ENCODE data around the gene PRLHR.
"Not testable (repeated sequence)": the region's sequence is repeated elsewhere in the genome, so short reads cannot be mapped to it uniquely, and the experiment has no call there.

Gene PRLHR

DNA sequence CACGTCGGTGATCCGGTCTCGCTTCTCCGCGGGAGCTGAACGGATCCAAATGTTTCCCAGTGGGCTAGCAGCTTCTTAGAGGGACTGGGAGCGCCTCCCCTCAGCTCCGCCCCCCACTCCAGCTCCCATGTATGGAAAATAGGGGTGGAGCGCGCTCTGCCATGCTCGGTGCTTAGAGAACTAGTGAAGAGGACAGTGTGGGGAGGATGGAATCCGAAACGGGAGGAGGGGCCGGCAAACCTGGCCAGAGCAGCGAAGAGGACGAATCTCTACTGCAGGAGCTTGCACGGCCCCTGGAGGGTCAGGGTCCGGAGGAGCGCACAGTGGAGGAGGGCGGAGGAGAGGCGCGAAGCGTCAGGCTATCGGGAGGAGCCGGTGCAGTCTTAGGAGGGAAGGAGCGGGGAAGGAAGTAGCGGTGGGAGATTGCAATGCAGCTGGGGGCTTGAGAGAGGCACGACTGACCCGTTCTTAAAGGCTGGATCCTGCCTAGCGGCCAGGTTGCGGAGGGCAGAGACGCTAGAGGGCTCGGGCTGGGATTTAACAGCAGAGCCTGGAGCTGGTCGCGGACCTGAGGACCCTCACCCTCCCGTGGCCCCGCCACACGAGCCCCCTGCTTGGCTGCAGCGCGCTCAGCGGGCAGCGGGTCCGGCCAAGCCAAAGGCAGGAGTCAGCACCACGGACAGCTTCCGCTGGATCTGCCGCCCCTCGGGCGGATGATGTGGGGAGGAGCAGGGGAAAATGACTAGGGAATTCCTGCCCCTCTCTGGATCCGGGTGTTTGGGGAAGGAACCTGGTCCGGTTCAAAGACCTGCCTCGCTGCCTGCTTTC, at the start of gene PRLHR:
TSS of gene PRLHR (minus strand) at position 51 of the 828 bp plus-strand sequence. CDS start 404 bp downstream, outside the sequence.
- DNase-seq (ENCODE audit: low read depth, low spot score) = peak; percentile 90

DNA sequence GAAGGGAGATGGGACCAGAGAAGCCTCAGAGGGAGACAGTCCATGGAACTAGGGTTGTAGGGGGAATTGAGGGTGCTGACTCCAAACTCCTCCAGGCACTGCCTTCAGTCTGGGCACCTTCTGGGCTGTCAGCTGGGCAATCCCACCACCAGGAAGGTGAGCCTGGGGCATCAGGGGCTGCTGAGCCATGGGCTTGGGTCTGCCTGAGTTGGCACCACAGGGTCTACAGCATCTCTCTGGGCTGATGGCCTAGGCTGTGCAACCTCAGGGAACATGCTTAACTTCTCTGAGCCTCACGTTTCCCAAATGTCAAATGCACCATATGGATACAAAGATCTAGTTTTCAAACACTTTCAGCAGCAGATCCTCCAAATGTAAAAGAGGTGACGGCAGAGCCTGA, 46.8 kb upstream of the PRLHR start:
- no peak for DNase-seq (ENCODE audit: low read depth, low spot score)

DNA sequence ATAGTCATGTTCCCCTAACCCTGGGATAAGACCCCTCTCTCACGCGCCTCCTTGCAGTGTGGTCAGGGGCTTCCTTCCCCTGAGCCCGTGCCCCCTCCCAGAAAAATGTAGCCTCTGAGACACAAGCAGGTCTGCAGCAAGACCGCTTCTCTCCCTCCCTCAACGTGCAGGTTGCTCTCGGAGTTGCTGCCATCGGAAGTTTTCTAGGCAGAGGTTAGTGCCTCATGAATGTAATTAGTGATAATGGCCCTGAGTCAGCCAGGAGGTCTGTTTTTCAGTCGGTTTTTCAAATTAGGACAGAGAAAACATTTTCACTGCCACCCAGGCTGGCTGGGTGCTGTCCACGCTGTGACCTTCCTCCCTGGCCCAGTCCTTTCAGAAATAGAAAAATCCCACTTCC, 43.2 kb upstream of the PRLHR start:
- no peak for DNase-seq (ENCODE audit: low read depth, low spot score)

DNA sequence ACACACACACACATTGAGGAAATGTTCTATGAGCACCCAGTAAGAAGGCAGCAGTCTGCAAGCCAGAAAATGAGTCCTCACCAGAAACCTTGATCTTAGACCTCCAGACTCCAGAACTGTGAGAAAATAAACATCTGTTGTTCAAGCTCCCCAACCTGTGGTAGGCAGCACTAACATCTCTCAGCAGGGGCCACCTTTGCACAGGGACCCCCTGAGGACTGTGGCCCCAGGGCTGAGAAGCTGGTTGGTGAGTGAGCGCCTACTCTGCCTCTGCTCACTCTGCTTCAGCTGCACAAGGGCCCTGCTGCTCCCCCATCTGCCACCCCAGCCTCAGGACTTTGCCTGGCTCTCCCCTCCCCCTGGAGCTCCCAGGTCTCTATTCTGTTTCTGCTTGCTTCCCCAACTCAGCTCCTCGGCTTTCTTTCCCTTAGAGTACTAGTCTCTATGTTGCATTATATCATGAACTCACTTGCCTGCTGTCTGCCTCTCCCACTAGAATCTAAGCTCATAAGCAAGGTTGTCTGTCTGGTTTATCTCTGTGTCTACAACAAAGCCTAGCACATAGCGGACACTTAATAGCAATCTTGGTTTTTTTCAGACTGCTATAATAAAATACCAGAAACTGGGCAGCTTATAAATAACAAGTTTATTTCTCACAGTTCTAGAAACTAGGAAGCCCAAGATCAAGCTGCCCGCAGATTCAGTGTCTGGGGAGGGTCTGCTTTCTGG, 40.4 kb upstream of the PRLHR start:
- DNase-seq (ENCODE audit: low read depth, low spot score) = peak; percentile 12

DNA sequence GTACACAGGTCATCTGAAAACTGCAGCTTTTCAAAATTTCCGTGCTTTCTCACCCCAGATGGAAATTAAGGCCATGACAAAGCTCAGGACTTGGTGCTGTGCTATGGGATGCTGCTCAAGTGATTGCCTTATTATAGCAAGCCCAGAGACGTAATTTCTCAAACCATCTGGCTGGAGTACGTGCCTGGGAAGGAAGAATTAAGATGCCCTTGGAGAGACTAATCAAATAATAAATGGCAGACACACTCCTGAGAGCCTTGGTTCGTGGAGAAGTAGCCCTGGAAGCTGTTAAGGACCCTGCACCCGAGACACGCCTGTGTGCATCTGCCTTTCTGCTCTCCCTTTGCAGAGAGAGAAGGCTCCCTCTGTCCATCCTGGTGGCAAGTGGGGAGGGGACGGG, 38.3 kb upstream of the PRLHR start:
- no peak for DNase-seq (ENCODE audit: low read depth, low spot score)

DNA sequence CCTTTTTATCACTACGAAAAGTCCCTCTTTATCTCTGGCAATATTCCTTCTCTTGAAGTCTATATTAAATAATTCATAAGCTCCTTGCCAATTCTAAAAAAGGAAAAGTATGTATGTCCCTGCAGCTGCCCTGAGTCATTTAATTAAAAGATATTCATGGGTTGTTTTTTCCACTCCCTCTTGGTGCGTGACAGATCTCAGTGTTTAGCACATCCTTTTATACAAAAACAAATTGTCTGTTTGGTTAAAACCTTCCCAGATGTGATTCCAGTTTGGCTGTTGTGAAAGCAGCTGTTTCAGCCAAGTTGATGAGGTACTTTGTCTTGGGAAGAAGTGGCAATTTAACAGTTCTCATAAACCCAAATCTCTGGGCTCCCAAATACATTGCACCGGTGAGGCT, 33.8 kb upstream of the PRLHR start:
- DNase-seq (ENCODE audit: low read depth, low spot score) = no peak

DNA sequence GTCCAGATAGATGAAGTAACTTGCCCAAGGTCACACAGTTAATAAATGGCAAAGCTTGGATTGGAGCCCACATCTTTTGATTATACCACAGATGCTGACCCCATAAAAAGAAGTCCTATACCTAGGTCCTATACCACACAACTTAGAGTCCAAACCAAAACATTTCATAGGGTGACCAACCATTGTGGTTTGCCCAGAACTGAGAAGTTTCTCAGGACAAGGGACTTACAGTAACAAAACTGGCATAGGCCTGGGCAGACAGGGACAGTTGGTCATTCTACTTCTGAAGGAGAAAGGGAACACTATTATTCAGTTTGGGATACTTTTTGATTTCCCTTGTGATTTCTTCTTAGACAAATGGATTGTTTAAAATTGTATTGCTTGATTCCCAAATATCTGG, 32.9 kb upstream of the PRLHR start:
- DNase-seq (ENCODE audit: low read depth, low spot score) = no peak

DNA sequence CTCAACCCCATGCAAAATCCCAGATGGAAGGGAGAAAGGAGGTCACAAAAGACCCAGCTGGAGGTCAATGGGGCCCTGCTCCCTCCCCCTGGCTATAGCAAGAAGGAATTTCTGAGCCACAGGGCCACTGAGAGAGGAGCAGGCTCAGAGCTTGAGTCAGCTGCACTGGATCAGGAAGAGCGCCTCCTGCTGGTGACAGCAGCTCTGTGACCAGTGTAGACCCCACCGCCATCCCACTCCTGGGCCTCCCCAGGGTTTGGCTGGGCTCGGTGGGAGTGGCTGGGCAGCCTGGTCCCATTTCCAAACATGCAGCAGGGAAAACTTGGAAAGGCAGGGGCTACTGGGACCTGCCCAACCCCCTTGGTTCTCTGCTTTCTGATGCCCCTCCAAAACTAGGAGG, 31.5 kb upstream of the PRLHR start:
- DNase-seq (ENCODE audit: low read depth, low spot score) = peak; percentile 26

DNA sequence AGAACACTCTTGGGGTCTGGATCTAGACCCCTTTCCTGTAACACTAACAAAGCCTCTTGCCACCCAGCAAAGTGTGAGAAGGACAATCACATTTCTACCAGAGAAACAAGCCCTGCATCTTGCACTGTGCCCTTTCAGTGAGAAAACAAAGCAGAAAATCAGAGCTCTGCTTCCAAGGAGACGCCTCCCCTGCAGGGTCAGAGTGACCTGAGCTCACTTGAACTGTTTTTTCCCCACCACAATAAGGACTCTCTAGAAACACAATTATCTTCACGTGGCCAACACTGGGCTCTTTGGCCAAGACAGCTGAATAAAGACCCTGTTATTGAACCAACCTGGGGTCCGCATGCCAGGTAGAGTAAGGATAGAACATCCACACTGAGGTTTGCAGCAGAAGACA, 30.1 kb upstream of the PRLHR start:
- no peak for DNase-seq (ENCODE audit: low read depth, low spot score)

DNA sequence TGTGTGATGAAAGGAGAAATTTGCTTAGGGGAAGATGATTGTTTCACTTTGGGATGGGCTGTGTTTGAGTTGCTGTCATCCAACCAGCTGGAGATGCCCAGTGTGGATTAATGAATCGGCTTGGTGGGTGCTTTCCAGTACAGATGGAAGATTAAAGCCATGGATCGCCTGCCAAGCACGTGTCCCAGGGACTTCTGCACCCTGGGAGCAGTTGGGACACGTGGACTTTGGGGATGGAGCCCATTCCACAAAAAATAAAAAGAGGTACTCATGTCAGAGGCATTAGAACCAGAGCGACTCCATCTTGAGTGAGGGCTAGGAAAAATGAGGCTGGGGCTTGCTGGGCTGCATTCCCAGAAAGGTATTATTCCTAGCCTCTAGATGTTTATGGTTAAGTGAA, 29.3 kb upstream of the PRLHR start:
- DNase-seq (ENCODE audit: low read depth, low spot score) = no peak

DNA sequence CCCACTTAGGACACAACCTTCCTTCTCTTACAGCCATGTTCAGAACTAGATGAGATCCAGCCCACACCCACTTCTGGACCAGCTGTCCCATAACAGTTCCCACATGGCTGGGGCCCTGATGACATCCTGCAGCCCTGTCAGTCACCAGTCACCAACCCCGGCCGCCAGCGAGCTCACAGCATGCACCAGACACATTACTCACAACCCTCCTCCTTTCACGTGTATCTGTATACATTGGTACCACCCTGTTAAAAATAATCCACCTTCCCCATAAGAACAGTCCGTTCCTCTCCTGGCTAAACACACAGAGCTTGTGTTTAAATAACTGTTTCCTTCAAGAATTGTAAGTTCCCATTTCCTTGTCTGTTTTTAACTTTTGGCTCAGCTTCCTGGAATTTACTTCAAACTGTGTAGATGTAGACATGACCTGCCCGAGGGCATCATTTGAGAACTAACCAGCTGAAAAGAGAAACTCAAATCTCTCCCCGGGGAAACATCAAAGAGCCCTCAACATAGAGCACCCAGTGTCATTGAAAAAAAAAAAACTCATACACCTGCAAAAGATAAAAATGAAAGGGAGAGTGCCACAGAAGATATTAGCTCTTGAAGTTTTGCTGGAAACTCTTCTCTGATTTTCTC, 26.0 kb upstream of the PRLHR start:
- DNase-seq (ENCODE audit: low read depth, low spot score) = peak; percentile 44

DNA sequence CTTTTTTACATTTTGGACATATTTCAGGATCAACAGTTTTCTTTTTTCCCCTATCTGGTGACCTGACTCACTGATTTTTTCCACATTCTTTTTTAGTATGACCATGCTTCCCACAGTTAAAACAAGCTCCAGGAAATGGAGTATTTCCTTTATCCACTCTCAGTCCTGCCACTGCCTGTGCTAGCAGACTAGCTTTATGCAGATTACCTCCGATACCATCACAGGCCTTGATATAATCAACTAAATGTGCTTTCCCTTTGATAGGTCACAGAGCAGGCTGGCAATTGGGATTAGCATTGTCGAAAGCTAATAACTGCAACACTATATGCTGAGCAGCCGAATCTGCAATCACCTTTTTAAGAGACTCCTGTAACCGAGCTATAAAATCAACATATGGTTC, 18.4 kb upstream of the PRLHR start:
- not testable (repeated sequence) for DNase-seq (ENCODE audit: low read depth, low spot score)

DNA sequence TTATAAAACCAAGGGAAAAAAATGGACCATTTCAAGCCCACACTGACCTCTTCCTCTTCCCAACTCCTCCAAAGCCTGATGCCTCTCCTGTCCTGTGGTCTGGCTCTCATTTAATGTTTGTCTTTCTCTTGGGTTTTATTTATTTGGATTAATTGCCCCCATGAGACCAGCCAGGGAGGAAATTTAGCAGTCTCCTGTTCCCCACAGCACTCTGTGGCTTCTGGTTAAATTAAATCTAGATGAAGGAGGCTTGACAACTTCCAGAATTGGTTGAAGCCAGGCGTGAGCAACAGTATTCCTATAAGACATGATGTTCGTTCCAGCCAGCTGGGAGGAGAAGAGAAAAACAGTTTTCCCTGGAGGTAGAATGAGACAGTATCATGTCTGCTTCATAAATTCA, 15.1 kb upstream of the PRLHR start:
- no peak for DNase-seq (ENCODE audit: low read depth, low spot score)

DNA sequence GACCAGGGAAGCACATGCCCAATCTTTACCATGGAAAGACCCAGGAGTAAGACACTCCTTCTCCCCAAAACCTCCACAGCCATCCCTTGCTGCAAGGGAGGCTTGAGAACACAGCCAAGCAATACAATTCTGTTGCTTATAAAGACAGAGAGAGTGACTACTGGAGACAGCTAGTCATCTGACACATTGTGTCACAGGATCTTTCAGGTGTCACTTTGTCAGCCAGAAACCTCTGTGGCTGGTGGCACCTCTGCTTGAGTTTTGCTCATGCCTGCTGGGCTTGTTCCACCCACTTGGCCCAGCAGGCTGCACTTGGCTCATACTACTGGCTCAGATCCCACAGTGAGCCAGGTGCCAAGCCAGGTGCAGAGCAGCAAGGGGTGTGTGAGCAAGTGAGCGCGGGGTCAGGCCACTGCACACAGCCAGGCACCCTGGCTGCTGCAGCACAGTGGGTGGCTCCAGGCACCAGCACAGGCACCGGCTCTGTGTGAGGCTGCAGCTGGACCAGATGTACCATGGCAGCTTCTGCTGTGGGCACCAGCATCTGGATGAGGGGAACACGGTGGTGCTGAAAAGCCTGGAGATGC, 12.4 kb upstream of the PRLHR start:
- DNase-seq (ENCODE audit: low read depth, low spot score) = no peak

DNA sequence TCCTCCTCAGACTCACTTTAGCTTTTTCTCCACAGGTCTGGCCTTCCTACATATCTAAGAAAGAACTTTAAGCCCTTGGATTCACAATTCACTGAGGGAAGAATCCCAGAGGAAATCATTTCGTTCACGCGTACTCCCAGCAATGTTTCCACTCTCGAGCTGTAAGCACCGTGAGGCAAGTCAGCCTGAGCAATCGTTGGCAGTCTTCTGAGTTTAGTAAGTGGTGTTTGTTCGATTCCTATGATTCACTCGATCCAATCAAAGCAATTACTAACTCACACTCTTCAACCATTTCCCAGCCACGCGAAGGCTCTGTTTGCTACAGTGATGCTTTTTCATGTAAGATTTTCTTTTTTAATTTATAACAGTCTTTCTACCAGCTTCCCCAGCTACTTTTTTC, 10.2 kb upstream of the PRLHR start:
- no peak for DNase-seq (ENCODE audit: low read depth, low spot score)

DNA sequence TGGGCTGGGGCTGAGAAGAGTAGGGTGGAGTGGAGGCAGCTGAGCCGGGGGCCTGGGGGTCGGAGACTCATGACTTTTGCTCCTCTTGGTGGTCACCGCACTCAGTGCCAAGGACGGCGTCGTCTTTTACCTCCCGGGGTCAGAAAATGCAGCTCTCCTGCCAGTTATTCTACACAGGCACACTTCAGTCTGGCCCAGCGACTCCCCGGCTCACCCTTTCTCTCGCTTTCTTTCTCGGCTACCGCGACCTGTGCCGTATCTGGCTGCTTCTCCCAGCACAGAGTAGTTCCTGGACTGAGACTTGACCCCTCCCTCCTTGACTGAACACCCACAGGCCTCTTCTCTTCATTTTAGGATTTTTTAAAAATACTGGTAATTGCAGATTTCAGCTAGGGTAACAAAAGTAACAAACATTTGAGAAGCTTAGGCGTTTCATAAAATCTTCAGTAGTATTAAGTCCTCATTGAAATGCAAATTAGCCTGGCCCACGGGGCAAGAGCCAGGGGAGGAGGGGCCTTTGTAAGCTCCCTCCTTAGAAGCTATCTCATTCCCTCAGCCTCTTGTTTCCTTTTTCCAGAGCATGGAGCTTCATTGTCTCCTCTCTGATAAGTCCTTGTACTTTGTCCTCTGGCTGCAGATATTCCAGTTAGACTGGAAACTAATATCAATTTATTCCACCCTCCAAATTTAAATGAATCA, 1.1 kb upstream of the PRLHR start:
- peak; percentile 29 for DNase-seq (ENCODE audit: low read depth, low spot score)

DNA sequence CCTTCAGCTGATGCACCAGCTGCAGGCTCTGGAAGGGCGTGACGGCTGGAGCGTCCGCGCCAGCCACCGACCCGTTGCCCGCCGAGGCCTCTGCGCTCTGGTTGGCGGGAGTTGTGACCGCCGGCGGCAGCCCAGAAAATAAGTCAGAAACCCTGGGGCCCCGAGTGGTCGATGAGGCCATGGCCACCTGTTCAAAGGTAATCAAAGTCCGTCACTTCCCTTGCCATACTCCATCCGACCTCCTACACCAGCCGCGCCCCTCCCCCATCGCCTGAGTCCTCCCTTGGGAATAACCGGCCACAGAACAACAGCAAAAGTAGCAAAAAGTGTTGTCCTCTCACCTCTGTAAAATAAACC, 406 bp downstream of the PRLHR start:
- DNase-seq (ENCODE audit: low read depth, low spot score) = no peak

DNA sequence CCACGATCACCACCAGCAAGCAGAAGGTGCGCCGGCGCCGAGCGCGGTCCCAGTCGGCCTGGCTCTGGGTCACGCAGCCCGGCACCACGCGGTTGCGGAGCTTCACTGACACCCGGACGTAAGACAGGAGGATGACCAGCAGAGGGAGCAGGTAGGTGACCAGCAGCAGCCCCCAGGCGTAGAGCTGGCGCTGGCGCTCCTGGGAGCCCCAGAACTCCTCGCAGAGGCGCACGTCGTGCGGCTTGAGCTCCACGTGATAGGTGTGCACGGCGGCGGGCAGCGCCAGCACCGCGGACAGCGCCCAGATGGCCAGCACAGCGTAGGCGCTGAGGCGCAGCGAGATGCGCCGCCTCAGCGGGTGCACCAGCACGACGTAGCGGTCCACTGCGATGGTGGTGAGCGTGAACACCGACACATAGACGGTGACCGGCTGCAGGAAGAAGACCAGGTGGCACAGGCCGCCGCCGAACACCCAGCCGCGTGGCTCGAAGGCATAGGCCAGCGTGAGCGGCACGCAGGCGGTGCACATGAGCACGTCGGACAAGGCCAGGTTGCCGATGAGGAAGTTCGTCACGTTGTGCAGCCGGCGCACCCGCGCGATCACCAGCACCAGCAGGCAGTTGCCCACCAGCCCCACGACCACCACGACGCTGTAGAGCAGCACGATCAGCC, 920 bp downstream of the PRLHR start:
- DNase-seq (ENCODE audit: low read depth, low spot score) = peak; percentile 97

DNA sequence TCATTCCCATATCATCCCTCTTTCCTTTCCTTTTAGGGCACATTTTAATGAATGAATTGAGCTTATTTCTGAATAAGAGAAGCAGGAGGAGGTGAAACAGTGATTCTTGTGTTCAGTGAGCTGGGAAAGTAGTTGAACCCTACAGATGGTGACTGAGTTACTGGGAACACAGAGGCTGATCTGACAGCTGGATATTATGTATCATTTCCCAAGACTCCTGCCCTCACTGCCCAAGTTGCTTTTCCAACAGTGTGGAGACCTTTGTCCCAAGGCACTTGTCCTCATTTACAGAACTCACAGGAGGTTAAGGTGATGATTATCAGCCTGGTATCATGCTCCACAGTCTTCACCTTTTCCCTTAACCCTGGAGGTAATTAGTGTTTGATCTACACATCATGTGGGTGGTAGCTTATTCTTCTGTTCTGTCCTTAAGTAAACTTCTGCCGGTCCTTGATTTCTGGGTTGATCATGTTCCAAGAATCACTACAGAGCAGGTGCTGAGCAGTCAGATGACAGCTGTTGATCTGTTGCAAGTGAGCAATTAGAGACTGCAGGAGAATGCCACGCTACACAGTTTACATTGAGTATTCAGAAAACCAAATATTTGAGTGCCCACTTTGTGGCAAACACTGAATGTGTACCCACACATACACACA, 2.6 kb downstream of the PRLHR start:
- no peak for DNase-seq (ENCODE audit: low read depth, low spot score)

DNA sequence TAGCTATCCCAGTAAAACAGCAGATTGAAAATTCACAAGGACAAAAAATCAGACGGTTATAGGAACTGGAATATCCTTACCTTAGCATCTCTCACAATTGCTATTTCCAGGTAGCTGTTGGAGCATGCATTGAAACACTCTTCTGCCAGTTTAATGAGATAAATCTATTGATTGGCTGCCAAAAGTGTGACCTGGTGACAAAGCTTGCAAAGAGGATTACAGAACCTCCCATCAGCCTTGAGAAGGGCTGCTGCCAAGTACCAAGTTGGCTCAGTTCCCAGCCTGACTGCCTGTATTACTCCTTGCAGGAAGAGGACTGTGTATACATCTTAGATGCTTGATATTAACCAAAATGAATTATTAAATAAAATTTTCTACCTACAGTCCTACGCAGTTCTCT, 5.1 kb downstream of the PRLHR start:
- no peak for DNase-seq (ENCODE audit: low read depth, low spot score)

All from ELF-1 (cell line).